ENCODE results near the gene ACADL.
A peak's percentile ranks its signal among the peaks of the same experiment; 100 is the strongest.

GRCh38 chr2:210171309-210172218 lies 53.7 kb downstream of the ACADL start, which contains the start of gene KANSL1L:
- TF ChIP-seq CTCF (IDR thresholded peaks at IDR 0.05) (no peak), POLR2A (IDR thresholded peaks at IDR 0.05) (peak in 1 of 2 donors; percentile 61)

Measured in lower leg skin (tissue), 3 donors.